KMS-11 (cell line): ENCODE results near the gene TBL1X.

Source experiments
- H2AFZ ChIP-seq: fragments of 200-600 bp; sonication (generic); 2 replicates; pipeline ENCODE4 v1.6.1; 2016; ENCODE audit warnings: antibody characterized with exemption, mixed run types, low read depth
- H3K27ac ChIP-seq: fragments of 200-600 bp; sonication (generic); 2 replicates; pipeline ENCODE4 v1.6.1; 2016; ENCODE audit warnings: mild to moderate bottlenecking, mixed run types
- H3K27me3 ChIP-seq: fragments of 200-600 bp; sonication (generic); 2 replicates; pipeline ENCODE4 v1.6.1; 2017; ENCODE audit warnings: mild to moderate bottlenecking, low read depth, mixed run types, moderate library complexity; ENCODE audit not compliant: insufficient read depth
- H3K36me3 ChIP-seq: fragments of 200-600 bp; sonication (generic); 2 replicates; pipeline ENCODE4 v1.6.1; 2017; ENCODE audit warnings: mild to moderate bottlenecking, mixed run types; ENCODE audit not compliant: insufficient read depth
- H3K4me1 ChIP-seq: fragments of 200-600 bp; sonication (generic); 2 replicates; pipeline ENCODE4 v1.6.1; 2016; ENCODE audit warnings: mild to moderate bottlenecking, low read depth, mixed run types; ENCODE audit not compliant: poor library complexity, severe bottlenecking
- H3K4me2 ChIP-seq: fragments of 200-600 bp; sonication (generic); 2 replicates; pipeline ENCODE4 v1.7.0; 2016; ENCODE audit warnings: mild to moderate bottlenecking, mixed run types
- H3K4me3 ChIP-seq: fragments of 200-600 bp; sonication (generic); IDR thresholded peaks from 2 replicates; pipeline ENCODE4 v1.6.1; 2017; ENCODE audit warnings: low read depth, low read length, mixed read lengths; ENCODE audit not compliant: insufficient read depth
- H3K79me2 ChIP-seq: fragments of 200-600 bp; sonication (generic); 2 replicates; pipeline ENCODE4 v1.6.1; 2016; ENCODE audit warnings: low read depth, mixed run types; ENCODE audit not compliant: insufficient read depth
- H3K9ac ChIP-seq: fragments of 200-600 bp; sonication (generic); 2 replicates; pipeline ENCODE4 v1.6.1; 2016; ENCODE audit warnings: mild to moderate bottlenecking, mixed run types
- H4K20me1 ChIP-seq: fragments of 200-600 bp; sonication (generic); 2 replicates; pipeline ENCODE4 v1.6.1; 2016; ENCODE audit warnings: mild to moderate bottlenecking, mixed run types; ENCODE audit not compliant: insufficient read depth
- CTCF ChIP-seq: fragments of 200-600 bp; sonication (generic); conservative IDR thresholded peaks from 2 replicates; pipeline ENCODE4 v1.6.1; 2017; ENCODE audit warnings: low read depth, mild to moderate bottlenecking, antibody characterized with exemption, low read length, moderate library complexity, mixed read lengths

The TBL1X gene

GRCh38 chrX:9476810-9477575, 12.1 kb downstream of the TBL1X start:
- H2AFZ ChIP-seq, result no peak overlapping the region

GRCh38 chrX:9482408-9482807, 17.6 kb downstream of the TBL1X start:
- Histone ChIP-seq H4K20me1 (no peaks in the 10 kb centered on the region), H3K4me1 (peaks cover 1% of the 10 kb centered on the region), H3K9ac (no peak overlapping the region), H3K4me2 (no peak overlapping the region), H3K4me3 (no peak overlapping the region), H3K27ac (no peak overlapping the region), H3K79me2 (peaks cover 35% of the 10 kb centered on the region), H3K36me3 (no peaks in the 10 kb centered on the region), H2AFZ (no peak overlapping the region), H3K27me3 (no peaks in the 10 kb centered on the region)
- TF ChIP-seq CTCF, result no peak

More at GRCh38 chrX:9476810-9477575, 12.1 kb downstream of the TBL1X start:
- Histone ChIP-seq H3K9ac (no peak overlapping the region), H3K79me2 (peaks cover 79% of the 10 kb centered on the region), H3K36me3 (no peaks in the 10 kb centered on the region), H3K27ac (no peak overlapping the region), H3K27me3 (no peaks in the 10 kb centered on the region), H3K4me1 (peaks cover 29% of the 10 kb centered on the region), H4K20me1 (no peaks in the 10 kb centered on the region), H3K4me3 (no peak overlapping the region), H3K4me2 (no peak overlapping the region)
- no peak for TF ChIP-seq CTCF

GRCh38 chrX:9482837-9483236, 18.0 kb downstream of the TBL1X start:
- no peak overlapping the region for H3K4me3 ChIP-seq
- no peaks in the 10 kb centered on the region for H3K27me3 ChIP-seq
- H4K20me1 ChIP-seq, result no peaks in the 10 kb centered on the region
- no peak for TF ChIP-seq CTCF
- no peak overlapping the region for H3K9ac ChIP-seq
- H3K36me3 ChIP-seq, result no peaks in the 10 kb centered on the region
- peaks cover 35% of the 10 kb centered on the region; the same call in 1 of the 2 replicates for H3K79me2 ChIP-seq
- no peak overlapping the region for H3K27ac ChIP-seq
- no peak overlapping the region for H3K4me2 ChIP-seq
- no peak overlapping the region for H2AFZ ChIP-seq
- no peaks in the 10 kb centered on the region for H3K4me1 ChIP-seq

GRCh38 chrX:9483376-9483775, 18.5 kb downstream of the TBL1X start:
- Histone ChIP-seq H3K27ac (no peak overlapping the region), H4K20me1 (no peaks in the 10 kb centered on the region), H3K36me3 (no peaks in the 10 kb centered on the region), H3K27me3 (no peaks in the 10 kb centered on the region), H3K4me2 (no peak overlapping the region), H3K4me3 (no peak overlapping the region), H2AFZ (no peak overlapping the region), H3K9ac (no peak overlapping the region), H3K4me1 (no peaks in the 10 kb centered on the region), H3K79me2 (peaks cover 33% of the 10 kb centered on the region; the same call in 1 of the 2 replicates)
- TF ChIP-seq CTCF, result no peak
